ENCODE measurements around the gene BMERB1. TPM values are rescaled to one million over a fixed set of nuclear protein-coding genes. Genes with fewer than 3 reads are reported as not detected.
A peak's percentile ranks its signal among the peaks of the same experiment; 100 is the strongest.
"Not testable (repeated sequence)": the region's sequence is repeated elsewhere in the genome, so short reads cannot be mapped to it uniquely, and the experiment has no call there.

The BMERB1 gene
- polyA plus RNA-seq, 4 donors: 0.89 to 20.9 (median 4.7) TPM

DNA sequence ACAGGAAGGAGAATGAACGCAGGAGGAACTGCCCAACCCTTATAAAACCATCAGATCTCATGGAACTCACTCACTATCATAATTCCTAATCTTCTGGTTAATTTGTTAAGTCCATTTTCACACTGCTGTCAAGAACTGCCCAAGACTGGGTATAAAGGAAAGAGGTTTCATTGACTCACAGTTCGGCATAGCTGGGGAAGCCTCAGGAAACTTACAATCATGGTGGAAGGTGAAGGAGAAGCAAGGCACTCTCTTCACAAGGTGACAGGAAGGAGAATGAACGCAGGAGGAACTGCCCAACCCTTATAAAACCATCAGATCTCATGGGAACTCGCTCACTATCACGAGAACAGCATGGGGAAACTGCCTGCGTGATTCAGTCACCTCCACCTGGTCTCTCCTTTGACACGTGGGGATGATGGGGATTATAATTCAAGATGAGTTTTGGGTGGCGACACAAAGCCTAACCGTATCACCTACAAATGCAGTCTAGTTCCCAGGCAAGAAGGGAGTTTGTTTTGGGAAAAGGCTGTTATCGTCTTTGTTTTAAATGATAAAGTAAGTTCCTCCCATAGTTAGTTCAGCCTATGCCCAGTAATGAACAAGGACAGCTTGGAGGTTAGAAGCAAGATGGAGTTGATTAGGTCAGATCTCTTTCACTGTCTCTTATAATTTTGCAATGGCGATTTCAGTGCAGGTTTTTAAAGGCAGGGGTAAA lies 139.7 kb downstream of the BMERB1 start:
- FAIRE-seq; H3K36me3 ChIP-seq (ENCODE audit: control insufficient read depth in 3 of 3, insufficient read depth in 2 of 3, low read depth in 1 of 3, low read length in 3 of 3); H3K27me3 ChIP-seq (ENCODE audit: control insufficient read depth in 3 of 3, insufficient read depth in 3 of 3, low read length in 3 of 3); DNase-seq; H3K27ac ChIP-seq (ENCODE audit: low read depth in 1 of 3, low read length in 2 of 3); H3K4me3 ChIP-seq (ENCODE audit: low read depth in 1 of 3, low read length in 3 of 3): not testable (repeated sequence)
- H3K4me1 ChIP-seq (ENCODE audit: control insufficient read depth in 3 of 3, insufficient read depth in 2 of 3, low read depth in 1 of 3, low read length in 2 of 3): peaks cover 0 to 12% (median 0%) of the 10 kb centered on the region in 3 donors
- peaks cover 0 to 12% of the 10 kb centered on the region in 2 donors for H3K9me3 ChIP-seq (ENCODE audit: control insufficient read depth in 2 of 2, insufficient read depth in 1 of 2, low read depth in 1 of 2, low read length in 1 of 2)
- 92 to 95% (median 93%) methylated on average over 11 of the region's 11 CpGs for WGBS, 3 donors

GRCh38 chr16:15574614-15574948 lies 140.2 kb downstream of the BMERB1 start:
- DNase-seq (no peak), FAIRE-seq (no peak)
- 93 to 98% (median 94%) methylated on average over 10 of the region's 10 CpGs for WGBS, 3 donors
- Histone ChIP-seq H3K4me1 (ENCODE audit: control insufficient read depth in 3 of 3, insufficient read depth in 2 of 3, low read depth in 1 of 3, low read length in 2 of 3) (peaks cover 0 to 12% (median 0%) of the 10 kb centered on the region in 3 donors), H3K27ac (ENCODE audit: low read depth in 1 of 3, low read length in 2 of 3) (no peak overlapping the region), H3K9me3 (ENCODE audit: control insufficient read depth in 2 of 2, insufficient read depth in 1 of 2, low read depth in 1 of 2, low read length in 1 of 2) (peaks cover 0 to 12% of the 10 kb centered on the region in 2 donors), H3K36me3 (ENCODE audit: control insufficient read depth in 3 of 3, insufficient read depth in 2 of 3, low read depth in 1 of 3, low read length in 3 of 3) (no peaks in the 10 kb centered on the region), H3K4me3 (ENCODE audit: low read depth in 1 of 3, low read length in 3 of 3) (no peak overlapping the region), H3K27me3 (ENCODE audit: control insufficient read depth in 3 of 3, insufficient read depth in 3 of 3, low read length in 3 of 3) (no peaks in the 10 kb centered on the region)

DNA sequence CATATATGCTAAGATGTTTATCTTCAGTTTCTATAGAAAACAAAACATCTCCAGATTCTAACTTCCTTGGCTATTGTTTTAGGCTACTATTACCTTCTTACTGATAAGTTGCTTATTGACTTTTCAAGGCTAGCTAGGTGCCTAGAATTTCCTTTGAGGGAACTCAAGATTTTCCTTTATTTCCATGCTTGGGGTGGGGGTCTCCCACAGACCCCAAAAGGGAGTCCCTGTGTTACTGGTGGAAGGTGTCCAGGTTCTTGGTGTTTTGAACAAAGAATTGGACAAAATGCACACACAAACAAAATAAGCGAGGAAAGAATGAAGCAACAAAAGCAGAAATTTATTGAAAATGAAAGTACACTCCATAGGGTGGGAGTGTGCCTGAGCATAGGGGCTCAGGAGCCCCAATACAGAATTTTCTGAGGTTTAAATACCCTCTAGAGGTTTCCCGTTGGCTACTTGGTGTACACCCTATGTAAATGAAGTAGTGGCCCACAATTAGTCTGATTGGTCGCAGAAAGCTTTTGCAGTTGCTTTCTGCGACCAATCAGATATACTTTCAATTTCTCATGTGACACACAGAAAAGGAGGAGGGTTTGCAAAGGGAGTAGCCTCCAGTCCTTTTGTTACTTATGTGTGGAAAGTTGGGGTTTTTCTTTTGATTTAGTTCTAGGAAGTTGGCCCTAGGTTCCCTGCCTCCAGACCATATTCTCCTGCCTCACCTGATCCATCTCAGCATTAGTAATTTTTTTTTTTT lies 141.1 kb downstream of the BMERB1 start:
- Histone ChIP-seq H3K4me1 (ENCODE audit: control insufficient read depth in 3 of 3, insufficient read depth in 2 of 3, low read depth in 1 of 3, low read length in 2 of 3) (peaks cover 0 to 12% (median 0%) of the 10 kb centered on the region in 3 donors), H3K27me3 (ENCODE audit: control insufficient read depth in 3 of 3, insufficient read depth in 3 of 3, low read length in 3 of 3) (no peaks in the 10 kb centered on the region), H3K27ac (ENCODE audit: low read depth in 1 of 3, low read length in 2 of 3) (no peak overlapping the region), H3K36me3 (ENCODE audit: control insufficient read depth in 3 of 3, insufficient read depth in 2 of 3, low read depth in 1 of 3, low read length in 3 of 3) (no peaks in the 10 kb centered on the region), H3K4me3 (ENCODE audit: low read depth in 1 of 3, low read length in 3 of 3) (no peak overlapping the region), H3K9me3 (ENCODE audit: control insufficient read depth in 2 of 2, insufficient read depth in 1 of 2, low read depth in 1 of 2, low read length in 1 of 2) (peaks cover 0 to 12% of the 10 kb centered on the region in 2 donors)
- DNase-seq (peak in 1 of 2 donors; percentile 26), FAIRE-seq (no peak)
- 88 to 92% (median 90%) methylated on average over 4 of the region's 4 CpGs for WGBS, 3 donors

- peak overlapping the region in 2 of 3 donors; percentile 90 to 92 for H3K27ac ChIP-seq (ENCODE audit: low read depth in 1 of 3, low read length in 2 of 3)
- DNase-seq (peak in 1 of 2 donors; percentile 99), FAIRE-seq (no peak)
- 19 to 73% (median 42%) methylated on average over 20 of the region's 20 CpGs for WGBS, 3 donors
- H3K36me3 ChIP-seq (ENCODE audit: control insufficient read depth in 3 of 3, insufficient read depth in 2 of 3, low read depth in 1 of 3, low read length in 3 of 3): no peaks in the 10 kb centered on the region
- no peak overlapping the region for H3K4me3 ChIP-seq (ENCODE audit: low read depth in 1 of 3, low read length in 3 of 3)
- H3K4me1 ChIP-seq (ENCODE audit: control insufficient read depth in 3 of 3, insufficient read depth in 2 of 3, low read depth in 1 of 3, low read length in 2 of 3): peaks cover 0 to 8% (median 0%) of the 10 kb centered on the region in 3 donors
- no peaks in the 10 kb centered on the region for H3K27me3 ChIP-seq (ENCODE audit: control insufficient read depth in 3 of 3, insufficient read depth in 3 of 3, low read length in 3 of 3)
- H3K9me3 ChIP-seq (ENCODE audit: control insufficient read depth in 2 of 2, insufficient read depth in 1 of 2, low read depth in 1 of 2, low read length in 1 of 2): peaks cover 0 to 12% of the 10 kb centered on the region in 2 donors
These were observed 142.9 kb downstream of the BMERB1 start for GRCh38 chr16:15576960-15577958.

DNA sequence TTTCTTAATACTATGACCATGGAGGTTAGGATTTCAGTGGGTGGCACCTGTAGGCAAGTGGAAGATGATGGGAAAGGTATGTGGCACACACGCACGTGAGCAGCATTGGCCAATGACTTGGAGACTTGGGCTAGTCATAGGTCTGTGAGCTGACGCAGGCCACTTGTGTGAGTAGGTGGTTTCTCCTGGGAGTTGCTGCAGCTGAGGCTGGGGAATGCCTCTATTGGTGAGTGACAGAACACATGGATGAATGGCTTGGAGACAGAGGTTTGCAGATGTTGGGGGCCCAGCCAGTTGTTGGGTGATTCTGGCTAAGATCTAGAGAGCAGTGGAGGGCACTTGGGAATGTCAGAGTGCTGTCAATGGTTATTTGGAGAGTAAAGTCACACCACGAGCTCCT lies 144.4 kb downstream of the BMERB1 start:
- H3K27ac ChIP-seq (ENCODE audit: low read depth in 1 of 3, low read length in 2 of 3): no peak overlapping the region
- WGBS, 3 donors: 89 to 97% (median 90%) methylated on average over 4 of the region's 4 CpGs
- no peaks in the 10 kb centered on the region for H3K36me3 ChIP-seq (ENCODE audit: control insufficient read depth in 3 of 3, insufficient read depth in 2 of 3, low read depth in 1 of 3, low read length in 3 of 3)
- H3K4me1 ChIP-seq (ENCODE audit: control insufficient read depth in 3 of 3, insufficient read depth in 2 of 3, low read depth in 1 of 3, low read length in 2 of 3): peaks cover 0 to 3% (median 0%) of the 10 kb centered on the region in 3 donors
- no peak for FAIRE-seq
- DNase-seq: no peak
- H3K27me3 ChIP-seq (ENCODE audit: control insufficient read depth in 3 of 3, insufficient read depth in 3 of 3, low read length in 3 of 3): no peaks in the 10 kb centered on the region
- no peak overlapping the region for H3K4me3 ChIP-seq (ENCODE audit: low read depth in 1 of 3, low read length in 3 of 3)
- peaks cover 0 to 12% of the 10 kb centered on the region in 2 donors for H3K9me3 ChIP-seq (ENCODE audit: control insufficient read depth in 2 of 2, insufficient read depth in 1 of 2, low read depth in 1 of 2, low read length in 1 of 2)

DNA sequence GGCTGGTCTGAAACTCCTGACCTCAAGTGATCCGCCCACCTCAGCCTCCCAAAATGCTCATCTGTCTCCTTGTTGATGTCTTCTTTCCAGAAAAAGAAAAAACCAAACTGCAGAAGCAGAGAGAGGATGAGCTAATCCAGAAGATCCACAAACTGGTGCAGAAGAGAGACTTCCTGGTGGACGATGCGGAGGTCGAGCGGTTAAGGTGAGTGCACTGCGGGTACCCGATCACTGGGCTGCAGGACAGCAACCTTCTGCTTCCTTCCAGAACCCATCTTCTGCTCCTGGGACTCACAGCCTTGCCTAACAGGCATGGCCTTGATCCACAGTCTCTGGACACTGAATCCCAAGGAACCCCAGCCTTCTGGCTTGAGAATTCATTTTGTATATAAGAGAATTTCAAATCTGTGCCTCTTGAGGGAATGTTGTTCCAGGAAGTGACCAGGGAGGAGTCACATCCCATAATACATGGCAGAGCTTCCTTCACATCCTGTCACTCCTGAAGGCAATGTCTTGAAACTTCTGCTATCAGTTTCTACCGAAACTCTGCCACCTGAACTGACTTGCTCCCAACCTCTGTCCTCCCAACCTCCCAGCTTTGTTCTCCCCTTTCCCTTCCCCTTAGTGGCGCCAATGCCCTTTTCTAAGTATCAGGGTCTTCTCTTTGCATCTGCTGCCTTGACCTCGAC lies 146.9 kb downstream of the BMERB1 start:
- H3K36me3 ChIP-seq (ENCODE audit: control insufficient read depth in 3 of 3, insufficient read depth in 2 of 3, low read depth in 1 of 3, low read length in 3 of 3): no peaks in the 10 kb centered on the region
- H3K4me1 ChIP-seq (ENCODE audit: control insufficient read depth in 3 of 3, insufficient read depth in 2 of 3, low read depth in 1 of 3, low read length in 2 of 3): peaks cover 0 to 3% (median 0%) of the 10 kb centered on the region in 3 donors
- WGBS, 3 donors: 85 to 90% (median 86%) methylated on average over 10 of the region's 10 CpGs
- H3K27me3 ChIP-seq (ENCODE audit: control insufficient read depth in 3 of 3, insufficient read depth in 3 of 3, low read length in 3 of 3): no peaks in the 10 kb centered on the region
- peaks cover 0 to 18% of the 10 kb centered on the region in 2 donors for H3K9me3 ChIP-seq (ENCODE audit: control insufficient read depth in 2 of 2, insufficient read depth in 1 of 2, low read depth in 1 of 2, low read length in 1 of 2)
- H3K4me3 ChIP-seq (ENCODE audit: low read depth in 1 of 3, low read length in 3 of 3): no peak overlapping the region
- H3K27ac ChIP-seq (ENCODE audit: low read depth in 1 of 3, low read length in 2 of 3): peak overlapping the region in 1 of 3 donors; percentile 34
- FAIRE-seq: no peak
- peak in 1 of 2 donors; percentile 24 for DNase-seq

DNA sequence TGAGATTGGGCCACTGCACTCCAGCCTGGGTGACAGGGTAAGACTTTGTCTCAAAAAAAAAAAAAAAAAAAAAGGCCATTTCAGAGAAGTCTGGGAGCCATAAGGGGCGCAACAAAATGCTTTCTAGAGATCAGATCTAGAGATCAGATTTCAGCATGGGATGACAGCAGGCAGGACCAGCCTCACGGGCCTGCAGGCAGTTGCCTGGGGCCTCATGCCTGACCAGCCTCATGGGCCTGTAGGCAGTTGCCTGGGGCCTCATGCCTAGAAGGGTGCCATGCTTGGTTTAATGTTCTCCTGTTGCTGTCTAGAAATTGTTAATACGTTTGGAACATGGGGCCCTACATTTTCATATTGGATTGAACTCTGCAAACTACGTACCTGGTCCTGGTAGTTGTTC lies 149.1 kb downstream of the BMERB1 start:
- Histone ChIP-seq H3K27ac (ENCODE audit: low read depth in 1 of 3, low read length in 2 of 3) (no peak overlapping the region), H3K36me3 (ENCODE audit: control insufficient read depth in 3 of 3, insufficient read depth in 2 of 3, low read depth in 1 of 3, low read length in 3 of 3) (peaks cover 0 to 15% (median 0%) of the 10 kb centered on the region in 3 donors), H3K9me3 (ENCODE audit: control insufficient read depth in 2 of 2, insufficient read depth in 1 of 2, low read depth in 1 of 2, low read length in 1 of 2) (peaks cover 0 to 10% of the 10 kb centered on the region in 2 donors), H3K4me3 (ENCODE audit: low read depth in 1 of 3, low read length in 3 of 3) (no peak overlapping the region), H3K27me3 (ENCODE audit: control insufficient read depth in 3 of 3, insufficient read depth in 3 of 3, low read length in 3 of 3) (no peaks in the 10 kb centered on the region), H3K4me1 (ENCODE audit: control insufficient read depth in 3 of 3, insufficient read depth in 2 of 3, low read depth in 1 of 3, low read length in 2 of 3) (no peaks in the 10 kb centered on the region)
- FAIRE-seq: no peak
- 85 to 93% (median 91%) methylated on average over 4 of the region's 4 CpGs for whole genome bisulfite sequencing, 3 donors
- DNase-seq: no peak

Data from small intestine (tissue), 7 donors.